Dedifferentiated amniotic fluid mesenchymal stem cell (primary cell): ENCODE data around the gene GOLGA6L10.
"Not testable (repeated sequence)": the region's sequence is repeated elsewhere in the genome, so short reads cannot be mapped to it uniquely, and the experiment has no call there.

Experiments used
- DNase-seq: peaks from one replicate; pipeline ENCODE4 v3.0.0-alpha.2; 2016; ENCODE audit errors: extremely low spot score

Gene GOLGA6L10

DNA sequence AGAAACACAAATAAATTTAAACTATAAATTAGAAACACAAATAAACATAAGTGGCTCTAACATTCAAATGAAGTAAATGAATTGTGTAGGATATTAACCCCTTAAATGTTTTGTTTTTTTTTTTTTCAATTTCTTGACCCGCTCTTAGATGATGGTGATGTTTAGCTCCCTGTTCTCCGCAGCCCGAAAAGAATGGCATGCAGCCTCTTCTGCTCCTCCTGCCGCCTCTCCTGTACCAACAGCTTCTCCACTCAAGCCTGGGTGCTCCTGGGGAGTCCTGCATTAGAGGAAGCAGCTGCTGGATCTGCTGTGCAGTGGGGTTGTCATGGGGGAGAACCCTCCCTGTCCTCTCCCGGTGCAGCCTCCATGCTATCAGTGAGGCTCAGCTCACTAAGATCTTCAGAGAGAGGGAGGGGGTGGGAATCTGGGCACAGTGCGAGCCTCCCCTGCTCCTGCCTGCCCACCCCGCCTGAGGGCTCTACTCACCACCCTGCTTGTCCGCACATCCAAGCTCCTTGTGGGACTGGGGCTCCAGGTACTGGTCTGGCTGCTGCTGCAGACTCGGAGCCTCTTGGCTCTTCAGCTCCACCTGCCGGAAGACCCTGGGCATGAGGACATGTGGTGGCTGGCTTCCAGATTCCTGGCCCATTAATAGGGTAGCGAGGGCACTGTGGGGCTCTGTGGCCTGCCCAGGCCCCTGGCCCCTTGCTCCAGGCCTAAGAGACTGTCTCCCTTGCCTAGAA, 6.5 kb downstream of the GOLGA6L10 start:
- not testable (repeated sequence) for DNase-seq

- DNase-seq, result not testable (repeated sequence)
Observed at GRCh38 chr15:82338573-82338972, 10.7 kb downstream of the GOLGA6L10 start.

DNA sequence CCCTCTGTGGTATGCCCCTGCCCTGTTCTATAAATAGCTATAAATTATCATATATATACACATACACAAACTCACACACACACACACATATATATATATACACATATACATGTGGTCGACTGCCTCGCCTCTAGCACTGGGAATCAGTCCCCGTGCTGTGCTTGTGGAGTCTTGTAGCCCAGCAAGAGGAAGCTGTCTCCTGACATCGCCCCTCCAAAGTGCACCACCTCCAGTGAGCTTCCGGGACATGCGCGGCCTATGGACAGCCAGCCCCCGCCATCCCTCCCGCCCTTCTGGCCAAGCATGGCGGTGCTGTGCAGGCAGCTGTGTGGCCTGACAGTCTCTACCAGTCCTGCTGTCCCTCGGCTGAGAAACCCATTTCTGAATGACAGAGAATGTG, 11.2 kb downstream of the GOLGA6L10 start:
- not testable (repeated sequence) for DNase-seq

- not testable (repeated sequence) for DNase-seq
Observed at GRCh38 chr15:82337051-82337450, 12.2 kb downstream of the GOLGA6L10 start.

- not testable (repeated sequence) for DNase-seq
Observed at GRCh38 chr15:82336180-82336647, 13.1 kb downstream of the GOLGA6L10 start.

GRCh38 chr15:82335006-82335405, 14.3 kb downstream of the GOLGA6L10 start:
- DNase-seq, result not testable (repeated sequence)

DNA sequence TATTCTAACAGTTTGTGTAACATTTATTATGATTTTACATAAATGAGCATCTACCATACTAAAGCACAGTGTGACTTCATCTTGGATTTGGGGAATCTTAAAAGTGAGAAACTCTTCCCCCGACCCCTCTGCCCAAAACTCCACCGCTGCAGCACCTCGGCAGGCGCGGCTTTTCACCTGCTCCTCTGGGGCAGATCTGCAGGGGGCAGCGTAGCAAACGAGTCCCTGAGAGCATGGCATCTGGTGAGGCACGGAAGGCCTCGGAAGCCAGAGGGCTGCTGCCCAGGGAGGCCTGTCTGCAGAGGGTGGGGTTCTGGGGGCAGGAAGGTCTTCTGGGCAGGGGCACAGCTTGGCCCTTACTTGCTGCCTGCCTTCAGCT, 14.7 kb downstream of the GOLGA6L10 start:
- DNase-seq, result not testable (repeated sequence)

DNA sequence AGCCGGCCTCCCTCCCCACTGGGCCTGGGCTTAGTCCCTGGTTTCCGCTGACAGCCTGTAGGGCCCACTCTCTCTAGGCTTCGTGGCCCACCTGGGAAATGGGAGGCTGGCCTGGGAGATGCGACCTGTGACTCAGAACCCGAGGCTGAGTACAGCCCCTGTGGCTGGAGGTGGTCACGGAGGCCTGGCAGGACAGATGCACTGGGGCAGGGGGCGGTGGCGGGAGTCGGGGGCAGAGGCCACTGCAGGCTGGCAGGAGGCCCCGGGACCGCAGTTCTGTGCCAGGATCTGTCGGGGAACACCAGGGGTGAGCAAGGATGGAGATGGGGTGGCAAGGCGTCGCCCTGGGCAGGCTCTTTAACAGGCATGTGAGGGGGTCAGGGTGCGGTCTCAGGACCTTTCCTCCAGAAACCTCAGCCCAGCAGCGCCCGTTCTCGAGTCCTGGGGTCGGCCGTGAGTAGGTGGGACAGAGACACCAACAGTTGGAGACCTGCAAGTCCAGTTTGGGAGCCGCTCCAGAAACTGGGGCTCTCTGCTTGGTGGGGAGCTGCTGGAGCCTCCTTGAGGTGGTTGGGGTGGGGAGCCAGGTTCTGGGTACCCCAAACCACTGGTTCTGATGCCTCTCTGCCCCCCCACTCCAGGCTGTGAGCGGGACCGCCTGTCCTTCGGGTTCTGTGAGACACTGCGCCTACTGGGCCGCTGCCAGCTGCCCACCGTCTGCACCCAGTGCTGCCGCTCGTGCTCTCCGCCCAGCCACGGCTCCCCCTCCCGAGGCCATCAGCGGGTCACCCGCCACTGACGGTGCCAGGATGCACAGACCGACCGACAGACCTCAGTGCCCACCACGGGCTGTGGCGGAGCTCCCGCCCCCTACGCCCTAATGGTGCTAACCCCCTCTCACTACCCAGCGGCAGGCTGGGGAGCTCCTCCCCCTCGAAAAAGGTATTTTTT, 15.4 kb downstream of the GOLGA6L10 start:
- DNase-seq, result not testable (repeated sequence)

- DNase-seq, result not testable (repeated sequence)
Observed at GRCh38 chr15:82332711-82333602, 16.3 kb downstream of the GOLGA6L10 start.

- DNase-seq, result not testable (repeated sequence)
Observed at GRCh38 chr15:82331576-82332304, 17.5 kb downstream of the GOLGA6L10 start.

- not testable (repeated sequence) for DNase-seq
Observed at GRCh38 chr15:82330921-82331320, 18.4 kb downstream of the GOLGA6L10 start.

DNA sequence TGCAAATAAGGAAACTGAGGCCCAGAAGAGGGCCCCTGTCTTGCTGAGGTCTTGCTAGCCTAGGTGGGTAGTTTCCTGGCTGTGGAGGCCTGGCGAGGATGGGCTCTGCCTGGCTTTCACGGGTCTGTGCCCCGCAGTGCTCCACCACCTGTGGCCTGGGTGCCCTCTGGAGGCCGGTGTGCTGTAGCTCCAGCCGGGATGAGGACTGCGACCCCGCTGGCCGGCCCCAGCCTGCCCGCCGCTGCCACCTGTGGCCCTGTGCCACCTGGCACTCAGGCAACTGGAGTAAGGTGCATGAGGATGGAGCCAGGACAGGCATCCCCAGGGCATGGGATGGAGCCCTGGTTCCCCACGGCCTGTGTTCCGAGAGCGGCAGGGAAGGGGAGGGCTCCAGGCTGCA, 20.2 kb downstream of the GOLGA6L10 start:
- DNase-seq, result not testable (repeated sequence)

- DNase-seq, result not testable (repeated sequence)
Observed at GRCh38 chr15:82327372-82327771, 21.9 kb downstream of the GOLGA6L10 start.

- not testable (repeated sequence) for DNase-seq
Observed at GRCh38 chr15:82326896-82327295, 22.4 kb downstream of the GOLGA6L10 start.

DNA sequence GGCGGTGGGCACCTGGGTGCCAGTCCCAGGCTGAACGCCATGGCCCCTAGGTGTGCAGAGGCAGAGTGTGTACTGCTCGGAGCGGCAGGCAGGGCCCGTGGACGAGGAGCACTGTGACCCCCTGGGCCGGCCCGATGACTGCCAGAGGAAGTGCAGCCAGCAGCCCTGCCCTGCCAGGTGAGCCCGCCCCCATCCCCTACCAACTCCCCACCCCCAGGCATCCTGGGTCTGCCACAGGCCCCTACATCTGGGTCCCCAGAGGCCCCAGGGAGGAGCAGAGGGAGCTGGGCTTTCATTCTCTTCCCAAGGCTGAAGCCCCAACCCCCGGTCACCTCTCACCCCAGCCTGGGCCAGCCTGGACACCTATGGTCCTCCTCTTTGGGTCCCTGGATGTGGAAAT, 23.6 kb downstream of the GOLGA6L10 start:
- DNase-seq, result not testable (repeated sequence)

GRCh38 chr15:82324831-82325230, 24.4 kb downstream of the GOLGA6L10 start:
- DNase-seq, result not testable (repeated sequence)

DNA sequence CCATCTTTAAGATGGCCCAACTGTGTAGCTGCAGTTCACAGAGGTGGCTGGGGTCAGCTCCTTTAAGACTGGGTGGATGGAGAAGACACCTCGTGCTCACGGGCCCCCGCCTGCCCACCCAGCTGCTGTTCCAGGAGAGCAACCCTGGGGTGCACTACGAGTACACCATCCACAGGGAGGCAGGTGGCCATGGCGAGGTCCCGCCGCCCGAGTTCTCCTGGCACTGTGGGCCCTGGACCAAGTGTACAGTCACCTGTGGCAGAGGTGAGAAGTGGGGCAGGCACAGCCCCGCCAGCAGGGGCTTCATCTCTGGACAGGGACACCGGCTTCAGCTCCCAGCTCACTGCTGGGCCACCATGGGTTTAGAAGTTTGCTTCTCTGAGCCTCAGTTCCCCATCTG, 26.8 kb downstream of the GOLGA6L10 start:
- not testable (repeated sequence) for DNase-seq

GRCh38 chr15:82320861-82321260, 28.4 kb downstream of the GOLGA6L10 start:
- DNase-seq, result not testable (repeated sequence)

DNA sequence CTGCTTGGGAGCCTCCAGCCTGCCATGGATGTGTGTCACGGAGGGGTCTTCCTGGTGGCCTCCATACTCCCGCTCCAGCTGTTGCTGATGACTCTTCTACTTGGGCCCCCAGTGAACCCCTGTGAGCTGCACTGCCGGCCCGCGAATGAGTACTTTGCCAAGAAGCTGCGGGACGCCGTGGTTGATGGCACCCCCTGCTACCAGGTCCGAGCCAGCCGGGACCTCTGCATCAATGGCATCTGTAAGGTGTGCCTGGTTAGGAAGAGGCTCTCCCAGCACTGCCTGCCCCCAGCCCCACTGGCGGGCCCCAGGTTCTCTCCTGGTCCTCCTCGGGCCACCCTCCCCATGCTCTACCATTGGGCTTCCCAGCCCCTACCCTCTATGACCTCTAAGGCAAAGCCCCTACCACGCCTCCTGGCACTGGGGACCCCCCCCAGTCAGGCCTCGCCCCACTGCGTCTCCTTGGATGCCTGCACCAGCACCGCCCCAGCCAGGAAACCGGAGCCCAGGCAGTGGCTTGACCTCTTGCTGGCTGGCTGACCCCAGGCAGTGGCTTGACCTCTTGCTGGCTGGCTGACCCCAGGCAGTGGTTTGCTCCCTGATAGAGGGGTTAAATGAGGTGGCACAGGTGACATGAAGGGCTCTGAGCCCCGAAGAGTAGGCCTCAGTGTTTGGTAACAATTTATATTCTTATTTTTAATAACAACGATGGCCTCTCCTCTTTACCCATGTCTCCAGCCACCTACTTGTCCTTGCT, 29.6 kb downstream of the GOLGA6L10 start:
- DNase-seq, result not testable (repeated sequence)

DNA sequence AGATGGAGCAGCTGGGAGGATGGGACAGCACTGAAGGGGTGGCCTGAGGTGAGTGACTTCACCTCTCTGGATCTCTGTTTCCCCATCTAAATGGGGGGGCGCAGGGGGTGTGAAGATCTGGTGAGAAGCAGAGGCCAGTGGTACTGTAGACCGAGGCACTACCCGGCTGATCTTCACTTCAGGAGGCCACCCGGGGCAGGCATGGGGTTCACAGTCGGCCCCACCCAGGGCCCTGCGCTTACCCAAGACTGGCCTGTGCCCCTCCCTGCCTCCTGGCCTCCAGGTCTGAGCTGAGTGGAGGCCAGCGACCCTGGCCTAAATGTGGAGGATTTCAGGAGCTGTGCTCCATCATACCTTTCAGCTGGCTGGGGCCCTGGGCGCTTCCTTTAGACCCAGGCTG, 31.0 kb downstream of the GOLGA6L10 start:
- not testable (repeated sequence) for DNase-seq
